LNCaP clone FGC (cell line): Measurements from ENCODE around the gene NCOA5.

Source experiments
- DNase-seq: peaks from one replicate; pipeline ENCODE4 v3.0.0-alpha.2; 2011; ENCODE audit warnings: low read depth
- H3K4me3 ChIP-seq: 2 replicates; pipeline ENCODE4 v1.5.1; 2011; ENCODE audit warnings: mild to moderate bottlenecking, low read depth, low read length, control low read depth
- TF ChIP-seq, protein P1 (sequence below): IDR thresholded peaks from 2 replicates; pipeline ENCODE4 v1.5.1; 2012; ENCODE audit warnings: mild to moderate bottlenecking; ENCODE audit not compliant: control insufficient read depth, insufficient read depth; ENCODE audit errors: extremely low read depth

The NCOA5 gene

GRCh38 chr20:46112430-46113112 is 22.8 kb upstream of the NCOA5 start:
- TF ChIP-seq, protein P1, sequence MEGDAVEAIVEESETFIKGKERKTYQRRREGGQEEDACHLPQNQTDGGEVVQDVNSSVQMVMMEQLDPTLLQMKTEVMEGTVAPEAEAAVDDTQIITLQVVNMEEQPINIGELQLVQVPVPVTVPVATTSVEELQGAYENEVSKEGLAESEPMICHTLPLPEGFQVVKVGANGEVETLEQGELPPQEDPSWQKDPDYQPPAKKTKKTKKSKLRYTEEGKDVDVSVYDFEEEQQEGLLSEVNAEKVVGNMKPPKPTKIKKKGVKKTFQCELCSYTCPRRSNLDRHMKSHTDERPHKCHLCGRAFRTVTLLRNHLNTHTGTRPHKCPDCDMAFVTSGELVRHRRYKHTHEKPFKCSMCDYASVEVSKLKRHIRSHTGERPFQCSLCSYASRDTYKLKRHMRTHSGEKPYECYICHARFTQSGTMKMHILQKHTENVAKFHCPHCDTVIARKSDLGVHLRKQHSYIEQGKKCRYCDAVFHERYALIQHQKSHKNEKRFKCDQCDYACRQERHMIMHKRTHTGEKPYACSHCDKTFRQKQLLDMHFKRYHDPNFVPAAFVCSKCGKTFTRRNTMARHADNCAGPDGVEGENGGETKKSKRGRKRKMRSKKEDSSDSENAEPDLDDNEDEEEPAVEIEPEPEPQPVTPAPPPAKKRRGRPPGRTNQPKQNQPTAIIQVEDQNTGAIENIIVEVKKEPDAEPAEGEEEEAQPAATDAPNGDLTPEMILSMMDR = no peak
- no peak overlapping the region for H3K4me3 ChIP-seq
- DNase-seq = no peak

- TF ChIP-seq, protein P1 = no peak
These were observed 22.1 kb upstream of the NCOA5 start for GRCh38 chr20:46111836-46112212.

GRCh38 chr20:46111028-46111835 is 21.5 kb upstream of the NCOA5 start:
- no peak overlapping the region for H3K4me3 ChIP-seq
- DNase-seq = no peak
- TF ChIP-seq, protein P1 = no peak

More at GRCh38 chr20:46111836-46112212, 22.1 kb upstream of the NCOA5 start:
- H3K4me3 ChIP-seq = no peak overlapping the region
- no peak for DNase-seq

- TF ChIP-seq, protein P1 = no peak
- DNase-seq = no peak
- H3K4me3 ChIP-seq = no peak overlapping the region
These were observed 19.2 kb upstream of the NCOA5 start for GRCh38 chr20:46108976-46109375.

- H3K4me3 ChIP-seq = no peak overlapping the region
- DNase-seq = no peak
- TF ChIP-seq, protein P1 = no peak
These were observed 18.7 kb upstream of the NCOA5 start for GRCh38 chr20:46108435-46108841.

DNA sequence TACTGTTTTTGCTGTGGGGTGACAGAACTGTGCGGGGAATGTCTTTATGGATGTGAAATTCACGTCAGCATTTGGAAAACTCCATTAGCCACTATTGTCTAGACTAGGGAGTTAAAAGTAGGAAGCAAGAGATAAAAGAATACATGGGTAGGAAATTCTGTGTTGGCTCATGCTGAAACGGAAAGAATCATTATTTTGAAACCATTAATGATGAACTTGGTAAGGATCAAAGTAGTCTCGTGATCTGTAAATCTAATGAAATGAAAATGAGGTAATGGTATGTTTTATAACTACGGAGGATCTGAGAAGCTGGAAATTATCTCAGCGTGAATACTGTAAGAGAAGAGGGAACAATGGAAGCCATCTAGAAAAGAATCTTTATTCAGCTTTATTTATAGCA is 17.3 kb upstream of the NCOA5 start:
- H3K4me3 ChIP-seq = no peak overlapping the region
- no peak for DNase-seq

More for the DNA sequence above, 17.3 kb upstream of the NCOA5 start:
- TF ChIP-seq, protein P1 = no peak
